Measurements from ENCODE around the gene CAMK1D. TPM values are rescaled to one million over a fixed set of nuclear protein-coding genes. Genes with fewer than 3 reads are reported as not detected.

CAMK1D gene
- total RNA-seq, 4 donors from 2014 or later = 0.55 to 2.2 (median 1.5) TPM

- intact Hi-C loops (cut with DNase I; ENCODE audit: low total_unique reads) = no loop called here
- TF ChIP-seq POLR2A (IDR thresholded peaks at IDR 0.05) (no peak), CTCF (IDR thresholded peaks at IDR 0.05 in 4 of 5, conservative IDR thresholded peaks at IDR 0.05 in 1 of 5) (no peak)
- no peaks in the 10 kb centered on the region for H3K36me3 ChIP-seq
- ATAC-seq (peak in 1 of 2 donors; percentile 72), DNase-seq (peak in 1 of 2 donors; percentile 26)
- H3K4me1 ChIP-seq = peaks cover 3 to 7% of the 10 kb centered on the region in 2 donors
- no peak overlapping the region for H3K4me3 ChIP-seq
- H3K27ac ChIP-seq = no peak overlapping the region
- H3K27me3 ChIP-seq = no peaks in the 10 kb centered on the region
- H3K9me3 ChIP-seq = no peaks in the 10 kb centered on the region
- in situ Hi-C loops (cut with MboI; ENCODE audit: low sequenced_read_pairs in 4 of 4) = no loop called here
These were observed 150.0 kb downstream of the CAMK1D start for GRCh38 chr10:12499076-12499986.

GRCh38 chr10:12500381-12501303 lies 151.3 kb downstream of the CAMK1D start:
- Histone ChIP-seq H3K36me3 (no peaks in the 10 kb centered on the region), H3K4me3 (no peak overlapping the region), H3K4me1 (peaks cover 3 to 7% of the 10 kb centered on the region in 2 donors), H3K27me3 (no peaks in the 10 kb centered on the region), H3K9me3 (no peaks in the 10 kb centered on the region), H3K27ac (no peak overlapping the region)
- in situ Hi-C loops (cut with MboI; ENCODE audit: low sequenced_read_pairs in 4 of 4) (no loop called here), intact Hi-C loops (cut with DNase I; ENCODE audit: low total_unique reads) (no loop called here)
- DNase-seq (no peak), ATAC-seq (no peak)
- no peak for TF ChIP-seq POLR2A (IDR thresholded peaks at IDR 0.05)

GRCh38 chr10:12501324-12501723 lies 152.0 kb downstream of the CAMK1D start:
- no peak overlapping the region for H3K27ac ChIP-seq
- no peak for ATAC-seq
- in situ Hi-C loops (cut with MboI; ENCODE audit: low sequenced_read_pairs in 4 of 4) (no loop called here), intact Hi-C loops (cut with DNase I; ENCODE audit: low total_unique reads) (no loop called here)
- no peaks in the 10 kb centered on the region for H3K27me3 ChIP-seq
- no peak for DNase-seq
- no peaks in the 10 kb centered on the region for H3K9me3 ChIP-seq
- H3K4me3 ChIP-seq = no peak overlapping the region
- H3K4me1 ChIP-seq = peaks cover 3 to 7% of the 10 kb centered on the region in 2 donors
- H3K36me3 ChIP-seq = no peaks in the 10 kb centered on the region
- TF ChIP-seq CTCF (IDR thresholded peaks at IDR 0.05 in 4 of 5, conservative IDR thresholded peaks at IDR 0.05 in 1 of 5) (no peak), POLR2A (IDR thresholded peaks at IDR 0.05) (no peak)

GRCh38 chr10:12501841-12502525 lies 152.6 kb downstream of the CAMK1D start:
- intact Hi-C loops (cut with DNase I; ENCODE audit: low total_unique reads) = no loop called here
- TF ChIP-seq CTCF (IDR thresholded peaks at IDR 0.05 in 4 of 5, conservative IDR thresholded peaks at IDR 0.05 in 1 of 5) (no peak), POLR2A (IDR thresholded peaks at IDR 0.05) (no peak)

More at GRCh38 chr10:12501841-12502525, 152.6 kb downstream of the CAMK1D start:
- H3K4me3 ChIP-seq = no peak overlapping the region
- no peaks in the 10 kb centered on the region for H3K36me3 ChIP-seq
- peaks cover 3 to 7% of the 10 kb centered on the region in 2 donors for H3K4me1 ChIP-seq
- in situ Hi-C loops (cut with MboI; ENCODE audit: low sequenced_read_pairs in 4 of 4) = no loop called here
- H3K27ac ChIP-seq = no peak overlapping the region
- DNase-seq (no peak), ATAC-seq (no peak)
- H3K9me3 ChIP-seq = no peaks in the 10 kb centered on the region
- no peaks in the 10 kb centered on the region for H3K27me3 ChIP-seq

Data from gastrocnemius medialis (tissue), 4 donors.